Neural progenitor cell (in vitro differentiated cells): ENCODE data around the gene NOPCHAP1.

ENCODE experiments used
- CTCF ChIP-seq: fragments of 200-600 bp; sonication (generic); IDR thresholded peaks from 2 replicates; pipeline ENCODE4 v1.5.1; 2017; ENCODE audit warnings: antibody characterized with exemption, mild to moderate bottlenecking
- EZH2 ChIP-seq: fragments of 200-600 bp; sonication (generic); IDR thresholded peaks from 2 replicates; pipeline ENCODE4 v1.6.1; 2017; ENCODE audit warnings: antibody characterized with exemption, mild to moderate bottlenecking, moderate library complexity
- EZH2phosphoT487 ChIP-seq: fragments of 200-600 bp; sonication (generic); IDR thresholded peaks from 2 replicates; pipeline ENCODE4 v1.6.1; 2017; ENCODE audit warnings: antibody characterized with exemption

GRCh38 chr12:105018012-105018411, 31.9 kb downstream of the NOPCHAP1 start:
- TF ChIP-seq CTCF (no peak), EZH2 (no peak), EZH2phosphoT487 (no peak)
